Measurements from ENCODE around the gene PCDHGA8.

The PCDHGA8 gene

DNA sequence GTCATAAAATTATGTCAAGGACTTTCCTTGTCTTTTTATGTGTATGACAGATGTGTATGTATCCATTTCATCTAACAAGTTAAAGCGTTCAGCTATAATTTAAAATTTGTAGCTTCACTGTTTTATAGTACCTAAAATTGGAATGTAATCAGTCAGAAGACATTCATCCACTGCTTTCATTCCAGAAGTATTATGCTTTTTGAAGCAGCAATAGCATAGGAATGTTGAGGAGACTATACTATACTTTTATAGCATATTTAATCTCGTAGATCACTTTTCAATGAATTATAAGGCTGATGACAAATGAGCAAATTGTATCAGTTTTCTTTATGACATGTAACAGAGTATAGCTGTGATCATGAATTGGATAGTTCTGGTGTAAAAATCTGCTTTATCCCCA is 44.8 kb downstream of the PCDHGA8 start:
- no peak for DNase-seq

DNA sequence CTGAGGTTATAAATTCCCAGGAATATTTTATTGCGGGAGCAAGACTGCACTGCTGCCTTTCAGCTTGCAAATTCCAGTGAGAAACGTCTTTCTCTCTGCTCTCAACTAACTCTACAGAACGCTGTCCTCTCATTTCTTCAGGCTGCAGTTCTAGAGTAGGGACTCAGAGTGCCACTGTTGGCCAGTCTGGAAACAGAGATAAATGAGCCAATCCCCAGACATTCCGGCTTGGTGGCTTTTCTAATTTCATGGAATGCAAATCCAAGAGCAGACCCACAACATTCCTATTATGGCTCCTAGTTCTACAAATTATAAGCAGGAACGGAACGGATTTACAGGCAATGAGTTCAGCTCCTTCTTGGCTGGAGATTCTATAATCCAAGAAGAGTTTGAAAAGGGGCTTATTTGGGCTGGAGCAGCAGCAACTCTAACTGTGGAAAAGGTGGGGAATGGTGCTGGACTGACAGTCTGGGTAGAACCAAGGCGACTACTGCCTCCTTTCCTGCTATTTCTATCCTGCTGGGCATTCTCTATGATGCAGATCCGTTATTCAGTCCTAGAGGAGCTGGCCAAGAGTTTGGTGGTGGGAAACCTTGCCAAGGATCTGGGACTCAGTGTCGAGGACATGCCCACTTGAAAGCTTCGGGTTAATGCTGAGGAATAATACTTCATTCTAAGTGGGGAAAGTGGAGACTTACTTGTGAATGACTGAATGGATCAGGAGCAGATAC is 47.1 kb downstream of the PCDHGA8 start:
- DNase-seq: no peak

DNA sequence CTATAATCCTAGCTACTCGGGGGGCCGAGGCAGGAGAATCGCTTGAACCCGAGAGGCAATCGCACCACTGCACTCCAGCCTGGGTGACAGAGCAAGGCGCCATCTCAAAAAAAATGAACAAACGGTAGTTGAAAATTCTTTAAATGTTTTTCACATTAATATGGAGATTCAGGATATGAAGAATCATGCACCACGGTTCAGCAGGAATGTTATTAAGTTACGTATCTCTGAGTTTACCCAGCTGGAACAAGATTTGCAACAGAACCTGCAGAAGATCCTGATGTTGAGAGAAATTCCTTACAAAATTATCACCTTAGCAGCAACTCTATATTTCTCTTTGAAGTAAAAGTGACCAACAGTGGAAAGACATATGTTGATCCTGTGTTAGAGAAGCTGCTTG is 47.9 kb downstream of the PCDHGA8 start:
- DNase-seq: no peak

DNA sequence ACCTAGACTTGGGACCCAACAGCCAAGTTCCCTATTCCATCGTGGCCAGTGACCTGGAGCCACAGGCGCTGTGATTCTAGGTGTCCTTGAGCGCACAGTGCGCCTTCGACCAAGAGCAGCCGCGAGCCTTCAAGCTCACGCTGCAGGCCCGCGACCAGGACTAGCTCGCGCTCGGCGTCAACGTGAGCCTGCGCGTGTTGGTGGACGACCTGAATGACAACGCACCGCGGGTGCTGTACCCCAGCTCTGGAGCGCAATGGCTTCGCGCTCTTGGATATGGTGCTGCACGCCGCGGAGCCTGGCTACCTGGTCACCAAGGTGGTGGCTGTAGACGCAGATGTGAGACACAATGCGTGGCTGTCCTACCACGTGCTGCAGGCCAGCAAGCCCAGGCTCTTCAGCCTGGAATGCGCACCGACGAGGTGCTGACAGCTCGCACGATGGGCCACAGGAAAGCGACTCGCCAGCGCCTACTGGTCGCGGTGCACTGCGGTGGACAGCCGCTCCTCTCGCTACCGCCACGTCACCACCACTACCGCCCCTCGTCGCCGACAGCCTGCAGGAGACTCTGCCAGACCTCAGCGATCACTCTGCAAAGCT is 49.2 kb downstream of the PCDHGA8 start:
- DNase-seq: no peak

Data from NCI-H2029 (cell line).